H9 (cell line): ENCODE results near the gene CHMP1A. TPM values are rescaled to one million over a fixed set of nuclear protein-coding genes. Genes with fewer than 3 reads are reported as not detected.

Experiments
- DNase-seq: peaks from one replicate; pipeline ENCODE4 v3.0.0-alpha.2; 2017
- H2AFZ ChIP-seq: one replicate; pipeline ENCODE4 v1.6.1; 2013; ENCODE audit warnings: mild to moderate bottlenecking, low read length, control low read depth, moderate library complexity
- H2AK5ac ChIP-seq: 2 replicates; pipeline ENCODE4 v1.6.1; 2013; ENCODE audit warnings: low read length, control low read depth, mixed read lengths; ENCODE audit not compliant: insufficient read length
- H2BK120ac ChIP-seq: one replicate; pipeline ENCODE4 v1.6.1; 2013; ENCODE audit warnings: low read depth, mild to moderate bottlenecking, low read length, control low read depth, inconsistent platforms; ENCODE audit not compliant: poor library complexity, severe bottlenecking
- H2BK12ac ChIP-seq: 2 replicates; pipeline ENCODE4 v1.6.1; 2013; ENCODE audit warnings: low read length, control low read depth, mixed read lengths, low read depth; ENCODE audit not compliant: insufficient read length
- H2BK15ac ChIP-seq: 2 replicates; pipeline ENCODE4 v1.6.1; 2013; ENCODE audit warnings: low read depth, low read length, control low read depth
- H2BK20ac ChIP-seq: one replicate; pipeline ENCODE4 v1.6.1; 2013; ENCODE audit warnings: low read depth, mild to moderate bottlenecking, low read length, control low read depth, inconsistent platforms; ENCODE audit not compliant: poor library complexity, severe bottlenecking
- H2BK5ac ChIP-seq: 2 replicates; pipeline ENCODE4 v1.6.1; 2013; ENCODE audit warnings: low read length, control low read depth, mixed read lengths; ENCODE audit not compliant: insufficient read length
- H3K14ac ChIP-seq: 2 replicates; pipeline ENCODE4 v1.6.1; 2013; ENCODE audit warnings: low read length, control low read depth; ENCODE audit not compliant: insufficient read depth
- H3K18ac ChIP-seq: 2 replicates; pipeline ENCODE4 v1.6.1; 2013; ENCODE audit warnings: low read depth, mild to moderate bottlenecking, mixed read lengths, low read length, control low read depth; ENCODE audit not compliant: insufficient read length
- H3K23ac ChIP-seq: 2 replicates; pipeline ENCODE4 v1.6.1; 2013; ENCODE audit warnings: low read length, control low read depth, mixed read lengths, low read depth; ENCODE audit not compliant: insufficient read length
- H3K23me2 ChIP-seq: 2 replicates; pipeline ENCODE4 v1.6.1; 2013; ENCODE audit warnings: low read depth, mild to moderate bottlenecking, mixed read lengths, low read length, control low read depth; ENCODE audit not compliant: insufficient read length, poor library complexity, severe bottlenecking
- H3K27ac ChIP-seq: 2 replicates; pipeline ENCODE4 v1.5.1; 2013; ENCODE audit warnings: low read length, control low read depth, mixed read lengths, low read depth; ENCODE audit not compliant: insufficient read length
- H3K27me3 ChIP-seq: 2 replicates; pipeline ENCODE4 v1.6.1; 2013; ENCODE audit warnings: low read length, control low read depth, inconsistent platforms; ENCODE audit not compliant: insufficient read depth
- H3K4ac ChIP-seq: 2 replicates; pipeline ENCODE4 v1.6.1; 2013; ENCODE audit warnings: low read depth, mild to moderate bottlenecking, control low read depth, inconsistent platforms, low read length, moderate library complexity
- H3K4me1 ChIP-seq: 2 replicates; pipeline ENCODE4 v1.6.1; 2013; ENCODE audit warnings: low read length, control low read depth, inconsistent platforms; ENCODE audit not compliant: insufficient read depth
- H3K4me2 ChIP-seq: 2 replicates; pipeline ENCODE4 v1.6.1; 2013; ENCODE audit warnings: low read length, control low read depth, mixed read lengths; ENCODE audit not compliant: insufficient read length, insufficient read depth
- H3K56ac ChIP-seq: 2 replicates; pipeline ENCODE4 v1.6.1; 2013; ENCODE audit warnings: low read depth, mild to moderate bottlenecking, mixed read lengths, low read length, control low read depth; ENCODE audit not compliant: insufficient read length
- H3K79me1 ChIP-seq: 2 replicates; pipeline ENCODE4 v1.6.1; 2013; ENCODE audit warnings: low read depth, mild to moderate bottlenecking, moderate library complexity, low read length, control low read depth, inconsistent platforms; ENCODE audit not compliant: insufficient read depth, poor library complexity, severe bottlenecking
- H3K79me2 ChIP-seq: 2 replicates; pipeline ENCODE4 v1.6.1; 2013; ENCODE audit warnings: low read length, control low read depth, inconsistent platforms; ENCODE audit not compliant: insufficient read depth
- H3K9ac ChIP-seq: 2 replicates; pipeline ENCODE4 v1.6.1; 2013; ENCODE audit warnings: low read length, control low read depth, mixed read lengths; ENCODE audit not compliant: insufficient read length; ENCODE audit errors: extremely low read depth
- H3K9me3 ChIP-seq: one replicate; pipeline ENCODE4 v1.6.1; 2013; ENCODE audit warnings: low read depth, low read length, inconsistent platforms; ENCODE audit not compliant: control insufficient read depth
- H3T11ph ChIP-seq: one replicate; pipeline ENCODE4 v1.6.1; 2013; ENCODE audit warnings: mild to moderate bottlenecking, low read length, control low read depth, inconsistent platforms
- H4K20me1 ChIP-seq: one replicate; pipeline ENCODE4 v1.6.1; 2013; ENCODE audit not compliant: control insufficient read depth, insufficient read length, insufficient read depth
- H4K5ac ChIP-seq: 2 replicates; pipeline ENCODE4 v1.6.1; 2013; ENCODE audit warnings: low read depth, mild to moderate bottlenecking, mixed read lengths, low read length, control low read depth; ENCODE audit not compliant: insufficient read length
- H4K8ac ChIP-seq: replicated peaks from 2 replicates; pipeline ENCODE4 v1.6.1; 2013; ENCODE audit warnings: low read length, control low read depth, mixed read lengths, low read depth; ENCODE audit not compliant: insufficient read length
- H4K91ac ChIP-seq: 2 replicates; pipeline ENCODE4 v1.6.1; 2013; ENCODE audit warnings: low read depth, mild to moderate bottlenecking, moderate library complexity, mixed read lengths, low read length, control low read depth; ENCODE audit not compliant: insufficient read length
- H3K27ac Mint-ChIP-seq, 3 experiments: 2 replicates in 2 of 3; 3 replicates in 1 of 3; pipeline ENCODE4 v1.8.0; 2020 to 2021; ENCODE audit warnings: mixed read lengths in 3 of 3, mild to moderate bottlenecking in 1 of 3, moderate library complexity in 1 of 3
- H3K27me3 Mint-ChIP-seq: 2 replicates; pipeline ENCODE4 v1.8.0; 2021; ENCODE audit warnings: low read depth, mild to moderate bottlenecking, moderate library complexity, mixed read lengths
- H3K36me3 Mint-ChIP-seq, 3 experiments: 2 replicates in 2 of 3; 3 replicates in 1 of 3; pipeline ENCODE4 v1.8.0; 2020 to 2021; ENCODE audit warnings: low read depth in 3 of 3, mixed read lengths in 3 of 3; ENCODE audit not compliant: insufficient read depth in 1 of 3
- H3K4me1 Mint-ChIP-seq, 2 experiments: 2 replicates each; pipeline ENCODE4 v1.8.0; 2020; ENCODE audit warnings: mixed read lengths in 2 of 2
- H3K4me3 Mint-ChIP-seq, 2 experiments: 2 replicates in 1 of 2; 3 replicates in 1 of 2; pipeline ENCODE4 v1.8.0; 2020 to 2021; ENCODE audit warnings: mild to moderate bottlenecking in 2 of 2, mixed read lengths in 2 of 2, moderate library complexity in 1 of 2
- H3K9me3 Mint-ChIP-seq, 2 experiments: 2 replicates in 1 of 2; 3 replicates in 1 of 2; pipeline ENCODE4 v1.8.0; 2020; ENCODE audit warnings: mild to moderate bottlenecking in 2 of 2, mixed read lengths in 2 of 2, moderate library complexity in 1 of 2
- WGBS: extraction: QIAGEN DNeasy Blood & Tissue Kit; methylation state at CpG from one replicate; pipeline ENCODE4 v1.1.7; 2013; ENCODE audit warnings: missing lambda C conversion rate, low lambda C conversion rate, mixed read lengths; ENCODE audit not compliant: insufficient read length; ENCODE audit errors: extremely low coverage; 5-methylcytosine and 5-hydroxymethylcytosine counted together
- total RNA-seq: library from RNA; stranded (reverse); gene quantifications from 2 replicates; pipeline ENCODE4 v1.2.1, GENCODE V29; 2021
- TF ChIP-seq, protein P1 (sequence below): fragments of 200-600 bp; sonication (generic); conservative IDR thresholded peaks from 3 replicates; pipeline ENCODE4 v1.8.0; 2021; ENCODE audit warnings: antibody characterized with exemption, mild to moderate bottlenecking

CHMP1A gene
- total RNA-seq, 1 experiment from 2014 or later = 89.6 TPM

- Histone ChIP-seq H2AFZ (no peak overlapping the region), H3K4me1 (no peaks in the 10 kb centered on the region; the same call in 1 of the 2 replicates), H3K9me3 (no peaks in the 10 kb centered on the region), H2AK5ac (no peak overlapping the region), H4K91ac (no peak overlapping the region), H3K9ac (no peak overlapping the region), H3K18ac (no peak overlapping the region), H2BK12ac (no peak overlapping the region), H3K4me2 (no peak overlapping the region), H4K5ac (no peak overlapping the region), H2BK15ac (no peak overlapping the region), H2BK120ac (no peak overlapping the region), H2BK20ac (no peak overlapping the region), H3K14ac (no peak overlapping the region), H3K79me2 (no peaks in the 10 kb centered on the region), H4K8ac (no peak overlapping the region), H3K79me1 (no peaks in the 10 kb centered on the region), H2BK5ac (no peak overlapping the region), H3K23ac (no peak overlapping the region), H3K56ac (no peak overlapping the region), H3T11ph (no peak overlapping the region), H3K23me2 (no peaks in the 10 kb centered on the region), H3K4ac (no peak overlapping the region), H3K27ac (no peak overlapping the region), H3K27me3 (no peaks in the 10 kb centered on the region), H4K20me1 (no peaks in the 10 kb centered on the region)
- Mint-ChIP-seq H3K4me3 (no peak overlapping the region), H3K9me3 (no peaks in the 10 kb centered on the region; a peak in 1 of 5 replicates), H3K27ac (no peak overlapping the region), H3K4me1 (peaks cover 5 to 12% of the 10 kb centered on the region in 2 experiments), H3K27me3 (peaks cover 4% of the 10 kb centered on the region), H3K36me3 (0 out of 7 replicates have a peak, but pooled peaks cover 0 to 3% (median 0%) of the 10 kb centered on the region in 3 experiments)
- no CpG with 5 or more reads among the region's 12 CpGs for WGBS
- TF ChIP-seq, protein P1, sequence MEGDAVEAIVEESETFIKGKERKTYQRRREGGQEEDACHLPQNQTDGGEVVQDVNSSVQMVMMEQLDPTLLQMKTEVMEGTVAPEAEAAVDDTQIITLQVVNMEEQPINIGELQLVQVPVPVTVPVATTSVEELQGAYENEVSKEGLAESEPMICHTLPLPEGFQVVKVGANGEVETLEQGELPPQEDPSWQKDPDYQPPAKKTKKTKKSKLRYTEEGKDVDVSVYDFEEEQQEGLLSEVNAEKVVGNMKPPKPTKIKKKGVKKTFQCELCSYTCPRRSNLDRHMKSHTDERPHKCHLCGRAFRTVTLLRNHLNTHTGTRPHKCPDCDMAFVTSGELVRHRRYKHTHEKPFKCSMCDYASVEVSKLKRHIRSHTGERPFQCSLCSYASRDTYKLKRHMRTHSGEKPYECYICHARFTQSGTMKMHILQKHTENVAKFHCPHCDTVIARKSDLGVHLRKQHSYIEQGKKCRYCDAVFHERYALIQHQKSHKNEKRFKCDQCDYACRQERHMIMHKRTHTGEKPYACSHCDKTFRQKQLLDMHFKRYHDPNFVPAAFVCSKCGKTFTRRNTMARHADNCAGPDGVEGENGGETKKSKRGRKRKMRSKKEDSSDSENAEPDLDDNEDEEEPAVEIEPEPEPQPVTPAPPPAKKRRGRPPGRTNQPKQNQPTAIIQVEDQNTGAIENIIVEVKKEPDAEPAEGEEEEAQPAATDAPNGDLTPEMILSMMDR = no peak
- DNase-seq = no peak
These were observed 57.1 kb downstream of the CHMP1A start for GRCh38 chr16:89600427-89600826.
